ENCODE results near the gene ZNF175.

ZNF175 gene

GRCh38 chr19:51550848-51551672 lies 20.0 kb upstream of the ZNF175 start:
- no peak for DNase-seq

DNA sequence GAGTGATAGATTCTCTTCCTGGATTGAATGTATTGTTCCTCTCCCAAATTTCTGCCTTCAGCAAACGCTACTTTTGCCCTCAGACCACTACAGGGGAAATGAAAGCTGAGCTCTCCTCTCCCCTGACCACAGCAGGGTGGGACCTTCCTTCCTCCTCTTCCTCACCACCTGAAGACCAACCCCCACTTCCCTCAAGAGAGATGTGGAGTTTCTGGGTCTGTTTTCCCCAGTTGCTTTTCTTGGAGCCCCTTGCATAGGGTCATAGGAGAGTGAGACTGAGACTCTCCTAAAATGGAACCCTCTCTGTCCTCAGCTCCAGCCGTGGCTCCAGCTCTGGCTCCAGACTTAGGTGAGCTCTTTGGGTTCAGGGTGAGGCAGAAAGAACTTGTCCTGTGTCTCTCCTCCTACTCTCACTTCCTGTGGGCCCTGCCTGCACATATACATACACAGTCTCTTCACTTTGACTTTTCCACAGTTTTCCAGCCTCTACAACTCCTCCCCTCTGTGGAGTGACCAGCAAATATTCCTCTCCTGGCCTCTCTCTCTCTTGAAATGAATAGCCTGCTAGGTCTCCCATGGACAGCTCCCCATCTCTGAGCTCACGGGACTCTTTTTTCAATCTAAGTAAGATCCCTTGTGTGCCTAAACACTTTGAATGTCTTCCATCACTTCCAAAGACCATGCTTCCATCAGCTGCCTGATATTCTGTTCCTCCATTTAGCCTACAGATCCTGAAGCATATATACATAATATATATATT lies 19.2 kb upstream of the ZNF175 start:
- no peak for DNase-seq

DNA sequence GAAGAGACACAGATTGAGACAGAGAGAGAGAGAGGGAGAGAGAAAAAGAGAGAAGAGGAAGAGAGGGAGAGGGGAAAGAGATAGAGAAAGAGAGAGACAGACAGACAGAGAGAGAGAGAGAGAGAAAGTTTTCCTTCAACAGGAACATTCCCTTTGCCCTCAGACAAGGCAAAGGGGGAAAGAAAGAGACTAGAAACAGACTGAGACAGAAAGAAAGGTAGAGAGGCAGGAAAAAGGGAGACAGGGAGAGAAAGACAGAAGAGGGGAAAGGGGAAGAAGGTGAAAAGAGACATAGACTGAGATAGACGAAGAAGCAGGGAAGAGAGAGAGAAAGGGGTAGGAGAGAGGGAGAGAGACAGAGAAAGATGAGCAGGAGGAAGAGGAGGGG lies 18.5 kb upstream of the ZNF175 start:
- DNase-seq, result no peak

DNA sequence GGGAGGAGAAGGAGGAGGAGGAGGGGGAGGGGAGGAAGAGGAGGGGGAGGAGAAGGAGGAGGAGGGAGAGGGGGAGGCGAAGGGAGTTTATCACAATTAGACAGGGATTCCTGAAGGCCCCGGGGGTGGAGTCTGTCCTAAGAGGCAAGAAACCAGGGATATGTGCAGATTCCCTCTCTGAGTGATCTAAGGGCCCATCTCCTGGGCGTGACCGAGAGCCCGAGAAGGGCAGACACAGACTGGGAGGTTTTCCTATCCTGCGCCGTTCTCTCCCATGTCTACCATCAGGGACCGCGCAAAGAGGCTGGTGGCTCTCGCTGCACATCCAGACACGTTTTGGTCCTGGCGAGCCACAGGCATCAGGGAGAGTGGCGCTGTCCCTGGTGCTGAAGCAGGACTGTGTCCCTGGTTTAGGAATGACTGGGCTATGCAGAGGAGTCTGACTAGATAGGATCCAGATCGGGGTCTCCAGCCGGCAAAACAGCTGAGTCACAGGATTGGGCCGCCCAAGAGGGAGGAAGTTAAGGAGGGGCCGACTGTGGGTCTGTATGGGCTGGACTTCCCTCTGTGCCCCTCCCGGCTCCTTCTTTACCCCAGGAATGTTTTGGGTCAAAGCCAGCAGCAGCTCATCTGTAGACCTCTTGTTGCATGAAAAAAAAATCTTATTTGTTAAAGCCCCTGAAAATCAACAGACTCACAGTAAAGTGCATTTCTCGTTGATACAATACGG lies 17.9 kb upstream of the ZNF175 start:
- no peak for DNase-seq

GRCh38 chr19:51559240-51559639 lies 11.8 kb upstream of the ZNF175 start:
- no peak for DNase-seq

DNA sequence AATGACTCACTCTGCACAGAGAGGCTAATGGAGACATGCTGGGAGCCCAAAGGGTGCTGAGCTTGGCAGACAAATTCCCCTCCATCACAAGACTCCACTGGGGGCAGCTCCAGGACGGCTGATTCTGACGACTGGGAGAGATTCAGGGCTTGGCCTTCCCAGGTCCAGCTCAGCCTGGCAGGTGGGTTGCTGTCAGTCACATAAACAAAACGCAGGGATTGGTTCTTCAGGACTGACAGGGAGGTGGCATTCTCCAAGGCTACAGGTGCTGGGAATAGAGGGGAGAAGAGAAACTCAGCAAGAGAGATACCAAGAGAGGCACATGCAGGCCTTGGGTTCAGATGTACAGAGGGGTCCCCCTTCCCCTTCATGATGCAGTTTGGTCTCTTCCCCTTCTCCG lies 10.7 kb upstream of the ZNF175 start:
- DNase-seq, result no peak

DNA sequence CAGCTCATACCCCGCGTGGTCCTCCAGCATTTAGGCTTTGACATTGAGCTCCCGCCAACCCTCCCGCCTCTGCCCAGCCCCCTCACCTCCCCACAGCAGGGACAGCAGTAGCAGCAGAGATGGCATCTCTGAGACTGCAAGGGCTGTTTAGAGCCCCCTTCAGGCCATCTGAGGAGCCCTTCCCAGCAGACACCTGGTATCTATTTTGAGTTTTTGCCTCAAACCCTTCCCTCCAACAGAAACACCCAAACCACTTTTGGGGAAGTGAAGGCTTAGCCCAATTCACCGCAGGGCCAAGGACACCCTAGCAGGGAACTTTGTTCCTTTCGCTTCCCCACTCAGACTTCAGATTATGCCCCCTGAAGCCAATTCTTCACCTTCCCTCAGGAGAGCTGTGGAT lies 6.3 kb upstream of the ZNF175 start:
- no peak for DNase-seq

DNA sequence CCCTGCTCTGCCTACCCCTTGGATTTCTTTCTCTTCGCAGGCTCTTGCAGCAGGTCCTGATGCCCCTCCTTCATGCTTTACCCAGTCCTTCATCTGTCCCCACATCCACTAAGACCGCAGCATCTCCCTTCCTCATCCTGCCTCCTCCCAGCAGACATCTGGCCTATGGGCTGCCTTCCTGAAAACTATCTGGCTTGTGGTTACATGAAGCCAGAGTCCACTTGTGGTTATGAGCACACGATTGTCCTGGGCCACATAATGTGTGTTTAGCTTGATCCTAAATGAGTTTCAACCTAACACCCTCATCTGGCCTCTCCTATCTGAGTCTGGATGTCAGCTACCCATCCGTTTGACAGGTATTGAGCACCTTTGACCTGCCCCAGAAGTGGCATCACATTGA lies 5.5 kb upstream of the ZNF175 start:
- DNase-seq, result no peak

DNA sequence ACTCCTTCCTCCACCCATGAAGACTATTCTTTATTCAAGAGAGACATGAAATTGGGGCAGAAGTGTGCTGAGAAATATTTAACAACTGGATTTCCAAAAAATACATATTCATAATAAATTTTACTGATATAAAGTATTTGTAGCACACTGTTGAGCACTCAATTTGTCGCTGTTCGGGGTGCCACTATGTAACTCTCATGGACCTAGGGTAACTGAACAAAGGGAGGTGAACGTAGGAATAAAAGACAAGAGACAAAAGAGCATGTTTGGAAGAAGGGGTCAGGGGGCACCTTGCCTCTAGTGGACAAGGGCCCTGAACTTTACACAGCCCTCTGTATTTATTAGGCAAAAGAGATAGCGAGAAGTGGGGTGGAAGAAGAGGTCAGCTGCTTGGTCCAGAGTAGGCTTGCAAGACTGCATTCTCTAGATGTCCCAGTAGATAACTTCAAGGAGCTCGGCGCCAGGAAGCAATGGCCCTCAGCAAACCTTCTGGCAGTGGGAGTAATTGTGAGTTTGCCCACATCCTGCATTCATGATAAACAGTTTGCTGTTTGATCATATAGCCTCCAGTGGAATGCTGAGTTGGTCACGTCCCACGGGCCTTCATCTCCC lies 4.5 kb upstream of the ZNF175 start:
- no peak for DNase-seq

DNA sequence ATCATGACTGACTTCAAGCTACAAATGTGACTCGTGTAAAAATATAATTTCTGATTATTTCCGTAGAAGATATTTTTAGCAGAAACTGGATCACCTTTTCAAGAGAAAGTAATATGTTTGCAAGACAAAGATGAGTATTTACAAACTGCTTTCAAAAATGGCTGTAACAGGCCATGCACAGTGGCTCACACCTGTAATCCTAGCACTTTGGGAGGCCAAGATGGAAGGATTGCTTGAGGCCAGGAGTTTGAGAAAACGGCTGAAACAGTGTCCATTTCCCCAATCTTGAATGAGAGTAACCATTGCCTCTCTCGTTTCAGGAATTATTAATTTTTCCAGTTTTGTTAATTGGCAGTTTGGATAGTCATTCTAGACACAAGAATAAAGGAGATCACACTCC lies 3.5 kb upstream of the ZNF175 start:
- DNase-seq, result no peak

GRCh38 chr19:51568456-51568855 lies 2.6 kb upstream of the ZNF175 start:
- no peak for DNase-seq

DNA sequence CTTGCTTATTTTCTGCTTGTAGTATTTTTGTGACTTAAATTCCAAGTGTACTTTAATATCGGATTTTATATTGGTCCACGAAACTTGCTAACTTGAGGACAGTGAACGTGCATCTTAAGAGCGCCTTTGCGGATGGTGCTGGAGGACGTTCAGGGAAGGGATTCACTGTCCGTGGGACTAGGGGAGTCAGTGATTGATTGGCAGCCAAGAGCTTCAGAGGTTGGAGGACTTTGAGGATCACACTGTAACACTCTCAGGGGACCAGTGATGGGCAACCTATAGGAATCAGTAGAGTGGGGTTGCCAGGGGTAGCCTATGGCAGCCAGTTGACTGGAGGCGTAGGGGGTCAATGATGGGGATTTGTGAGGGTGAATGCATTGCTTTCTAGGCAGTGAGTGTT lies 516 bp downstream of the ZNF175 start:
- DNase-seq, result no peak

GRCh38 chr19:51572410-51572809 lies 1.3 kb downstream of the ZNF175 start:
- DNase-seq, result no peak

DNA sequence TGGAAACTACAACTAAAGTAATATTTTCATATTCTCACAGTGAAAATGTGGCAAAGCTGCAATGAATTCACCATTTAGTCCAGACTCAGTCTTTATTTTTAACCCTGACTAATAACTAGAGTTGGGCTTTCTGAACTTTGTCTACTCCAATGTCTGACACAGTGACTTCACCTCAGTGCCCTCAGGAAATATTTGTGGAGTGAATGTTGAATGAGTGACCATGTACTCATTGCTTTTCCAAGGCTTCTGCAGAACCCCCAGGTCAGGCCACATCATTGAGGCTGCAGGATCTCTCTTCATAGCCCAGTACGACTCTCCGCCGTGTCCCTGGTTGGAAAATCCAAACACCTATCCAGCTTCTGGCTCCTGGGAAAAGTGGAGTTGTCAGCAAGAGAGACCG lies 1.8 kb downstream of the ZNF175 start:
- DNase-seq, result no peak

DNA sequence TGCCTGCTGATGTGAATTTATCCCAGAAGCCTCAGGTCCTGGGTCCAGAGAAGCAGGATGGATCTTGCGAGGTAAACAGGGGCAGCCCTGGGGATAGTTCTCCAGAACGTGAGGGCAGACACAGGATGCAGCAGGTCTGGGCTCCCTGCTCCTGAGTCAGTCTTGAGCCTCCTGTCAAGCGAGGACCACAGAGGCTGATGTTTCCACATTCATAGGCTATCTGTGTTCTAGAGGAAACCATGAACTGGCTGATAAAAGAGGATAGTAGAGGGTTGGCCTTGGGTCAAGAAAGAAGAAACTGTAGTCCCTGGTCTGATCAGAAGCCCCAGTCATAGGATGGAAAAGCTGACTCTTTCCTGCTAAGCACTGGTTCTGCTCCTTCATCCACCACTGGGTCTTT lies 2.2 kb downstream of the ZNF175 start:
- DNase-seq, result no peak

DNA sequence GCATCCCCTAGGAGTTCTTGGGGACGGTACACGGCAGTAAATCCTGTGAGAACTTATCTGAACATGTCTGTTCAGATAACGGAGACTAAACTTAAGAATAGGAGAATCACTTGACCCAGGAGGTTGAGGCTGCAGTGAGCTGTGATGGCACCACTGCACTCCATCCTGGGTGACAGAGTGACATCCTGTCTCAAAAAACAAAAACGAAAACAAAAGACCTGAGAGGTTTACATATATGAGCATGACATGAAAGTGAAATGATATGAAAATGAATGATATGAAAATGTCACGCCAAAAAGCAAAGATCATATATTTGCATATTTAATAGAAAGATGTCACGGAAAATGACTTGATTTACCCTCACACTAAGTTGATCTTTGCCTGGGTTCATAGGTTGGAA lies 5.8 kb downstream of the ZNF175 start:
- no peak for DNase-seq

- no peak for DNase-seq
Observed at GRCh38 chr19:51586103-51586728, 15.1 kb downstream of the ZNF175 start.

DNA sequence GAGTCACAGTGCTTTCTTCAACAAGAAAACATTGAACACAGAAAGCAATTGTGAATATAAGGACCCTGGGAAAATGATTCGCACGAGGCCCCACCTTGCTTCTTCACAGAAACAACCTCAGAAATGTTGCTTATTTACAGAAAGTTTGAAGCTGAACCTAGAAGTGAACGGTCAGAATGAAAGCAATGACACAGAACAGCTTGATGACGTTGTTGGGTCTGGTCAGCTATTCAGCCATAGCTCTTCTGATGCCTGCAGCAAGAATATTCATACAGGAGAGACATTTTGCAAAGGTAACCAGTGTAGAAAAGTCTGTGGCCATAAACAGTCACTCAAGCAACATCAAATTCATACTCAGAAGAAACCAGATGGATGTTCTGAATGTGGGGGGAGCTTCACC lies 15.7 kb downstream of the ZNF175 start:
- no peak for DNase-seq

GRCh38 chr19:51587264-51588191 lies 16.4 kb downstream of the ZNF175 start:
- DNase-seq, result no peak

- DNase-seq, result no peak
Observed at GRCh38 chr19:51589511-51589910, 18.4 kb downstream of the ZNF175 start.

DNA sequence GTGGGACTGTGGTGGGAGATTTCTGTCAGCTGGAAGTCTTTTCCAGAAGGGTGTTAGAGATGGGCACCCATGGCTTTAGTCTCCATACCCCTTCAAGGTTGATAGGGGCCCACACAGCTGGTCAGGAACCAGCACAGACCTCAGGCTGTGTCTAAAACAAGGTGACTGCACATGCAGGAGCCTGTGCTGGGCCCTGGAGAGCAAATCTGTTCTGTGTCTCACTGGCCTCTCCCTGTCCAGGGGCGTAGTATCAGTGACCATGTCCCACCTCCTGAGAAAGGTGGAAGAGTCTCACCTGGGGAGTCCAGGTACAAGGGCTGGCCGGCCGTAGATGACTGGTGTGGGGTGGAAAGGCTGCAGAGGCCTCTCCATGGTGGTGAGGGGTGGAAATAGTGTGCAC lies 19.4 kb downstream of the ZNF175 start:
- DNase-seq, result no peak

DNA sequence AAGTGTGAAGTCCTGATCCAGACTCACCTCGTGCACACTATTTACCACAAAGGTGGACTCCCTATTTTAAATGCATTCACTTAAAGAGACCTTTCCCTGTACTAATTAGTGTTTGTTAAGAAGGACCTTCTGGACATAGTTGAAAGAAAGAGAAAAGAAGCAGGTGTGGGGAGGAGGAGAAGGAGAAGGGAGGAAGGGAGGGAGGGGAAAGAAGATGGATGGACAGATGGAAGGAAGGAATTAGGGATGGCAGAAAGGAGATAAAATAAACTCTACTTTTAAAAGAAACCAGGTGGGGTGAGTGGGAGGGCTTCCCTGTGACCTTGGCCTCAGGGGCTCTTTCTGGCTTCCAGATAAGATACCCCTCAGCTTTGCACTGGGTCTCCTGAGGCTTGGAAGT lies 21.4 kb downstream of the ZNF175 start:
- DNase-seq, result no peak

Measured in NCI-H526 treated with DMSO at 0.1 percent for 48 hours (cell line).